T-helper 2 cell (primary cell): ENCODE measurements around the gene TUBA3E.
A peak's percentile ranks its signal among the peaks of the same experiment; 100 is the strongest.
"Not testable (repeated sequence)": the region's sequence is repeated elsewhere in the genome, so short reads cannot be mapped to it uniquely, and the experiment has no call there.

Experiments
- DNase-seq, 5 experiments: peaks; one replicate each; pipeline versions ENCODE4 v3.0.0 to v3.0.0-alpha.2; 2012 to 2022
- total RNA-seq, 2 donors: gene quantifications; one replicate each; lab custom pipeline; 2026; lab: John Stamatoyannopoulos, UW

TUBA3E gene
- total RNA-seq: 0 to 0.62 reads per million in 2 donors

GRCh38 chr2:130198343-130198742 is at the start of gene TUBA3E:
Gene TUBA3E, minus strand, starts transcription at chr2:130198439. Its CDS starts 79 bp downstream, at chr2:130198360.
- no peak for DNase-seq

GRCh38 chr2:130246430-130246829 is 48.2 kb upstream of the TUBA3E start:
- DNase-seq: no peak

GRCh38 chr2:130245976-130246375 is 47.7 kb upstream of the TUBA3E start:
- DNase-seq: no peak

- no peak for DNase-seq
Observed at GRCh38 chr2:130243359-130243758, 45.1 kb upstream of the TUBA3E start.

GRCh38 chr2:130241041-130241707 is 42.9 kb upstream of the TUBA3E start:
- DNase-seq: no peak

GRCh38 chr2:130239581-130239980 is 41.3 kb upstream of the TUBA3E start:
- DNase-seq: not testable (repeated sequence)

- not testable (repeated sequence) for DNase-seq
Observed at GRCh38 chr2:130233066-130233465, 34.8 kb upstream of the TUBA3E start.

GRCh38 chr2:130231656-130232055 is 33.4 kb upstream of the TUBA3E start:
- DNase-seq: no peak

GRCh38 chr2:130230907-130231306 is 32.7 kb upstream of the TUBA3E start:
- DNase-seq: not testable (repeated sequence)

- not testable (repeated sequence) for DNase-seq
Observed at GRCh38 chr2:130230376-130230775, 32.1 kb upstream of the TUBA3E start.

GRCh38 chr2:130229161-130229510 is 30.9 kb upstream of the TUBA3E start:
- peak in 2 of 5 experiments; percentile 15 to 49 for DNase-seq

- not testable (repeated sequence) for DNase-seq
Observed at GRCh38 chr2:130228467-130229160, 30.4 kb upstream of the TUBA3E start.

GRCh38 chr2:130228005-130228404 is 29.8 kb upstream of the TUBA3E start:
- DNase-seq: not testable (repeated sequence)

GRCh38 chr2:130222523-130222922 is 24.3 kb upstream of the TUBA3E start:
- DNase-seq: peak in 1 of 5 experiments; percentile 42

- not testable (repeated sequence) for DNase-seq
Observed at GRCh38 chr2:130220505-130220904, 22.3 kb upstream of the TUBA3E start.

GRCh38 chr2:130219147-130219546 is 20.9 kb upstream of the TUBA3E start:
- not testable (repeated sequence) for DNase-seq

GRCh38 chr2:130207051-130207450 is 8.8 kb upstream of the TUBA3E start:
- DNase-seq: peak in 1 of 5 experiments; percentile 82

- not testable (repeated sequence) for DNase-seq
Observed at GRCh38 chr2:130203150-130203549, 4.9 kb upstream of the TUBA3E start.

GRCh38 chr2:130202518-130202917 is 4.3 kb upstream of the TUBA3E start:
- not testable (repeated sequence) for DNase-seq

- DNase-seq: not testable (repeated sequence)
Observed at GRCh38 chr2:130196052-130196451, 2.2 kb downstream of the TUBA3E start.

GRCh38 chr2:130195089-130195635 is 3.1 kb downstream of the TUBA3E start:
- DNase-seq: not testable (repeated sequence)

GRCh38 chr2:130193824-130194223 is 4.4 kb downstream of the TUBA3E start:
- not testable (repeated sequence) for DNase-seq

GRCh38 chr2:130192451-130192850 is 5.8 kb downstream of the TUBA3E start:
- DNase-seq: not testable (repeated sequence)

- DNase-seq: not testable (repeated sequence)
Observed at GRCh38 chr2:130191319-130191718, 6.9 kb downstream of the TUBA3E start.
